Stimulated activated naive CD4-positive, alpha-beta T cell (primary cell): ENCODE results near the gene GOLGA6C.
"Not testable (repeated sequence)": the region's sequence is repeated elsewhere in the genome, so short reads cannot be mapped to it uniquely, and the experiment has no call there.

Experiments used
- DNase-seq, 6 experiments: peaks; one replicate each; lab custom pipeline; 2025; lab: John Stamatoyannopoulos, UW

GOLGA6C gene

DNA sequence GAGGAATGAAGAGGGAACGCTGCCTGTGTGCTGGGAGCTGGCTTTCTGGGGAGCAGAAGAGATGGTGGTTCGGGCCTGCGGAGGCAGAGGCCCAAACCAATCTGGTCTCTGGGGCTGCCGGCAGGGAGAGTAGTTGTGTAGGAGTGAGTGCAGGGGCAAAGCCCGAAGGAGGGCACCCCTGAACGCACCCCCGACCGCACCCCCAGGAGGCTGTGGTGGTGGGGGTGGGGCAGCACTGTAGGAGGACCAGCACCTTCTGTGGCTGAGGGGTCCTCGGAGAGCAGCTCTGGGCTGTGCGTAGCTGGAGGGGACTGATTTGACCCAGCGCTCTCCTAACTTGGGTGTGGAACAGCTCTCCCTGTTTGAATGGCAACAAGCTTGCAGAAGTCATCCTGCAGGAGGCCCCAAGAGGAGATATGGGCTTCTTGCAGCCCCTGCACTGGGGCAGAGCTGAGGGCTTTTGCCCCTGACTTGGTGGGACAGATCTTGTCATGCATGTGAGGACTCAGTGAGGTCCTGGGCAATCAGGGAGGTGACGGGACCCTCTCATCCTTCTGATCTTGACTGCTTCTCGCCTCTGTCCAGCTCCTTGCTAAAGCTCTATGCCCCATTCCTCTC lies 30.4 kb upstream of the GOLGA6C start:
- no peak for DNase-seq

DNA sequence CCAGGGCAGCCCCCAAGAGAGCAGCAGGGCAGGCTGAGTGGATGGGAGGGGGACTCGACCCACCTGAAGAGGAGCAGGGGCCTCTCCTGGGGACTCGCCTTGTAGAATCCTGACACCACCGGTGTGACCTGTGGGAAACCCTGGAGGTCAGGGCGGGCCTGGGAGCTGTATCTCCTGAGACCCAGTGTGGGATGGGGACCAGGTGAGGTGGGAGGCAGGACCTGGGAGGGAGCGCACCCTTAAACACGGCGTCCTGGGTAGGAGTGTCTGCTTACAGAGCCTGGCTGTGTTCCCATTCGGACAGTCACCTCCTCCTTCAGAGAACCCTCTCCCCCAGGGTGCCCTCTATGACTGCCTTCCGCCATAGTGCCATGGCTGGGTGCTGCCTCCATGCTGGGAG lies 29.3 kb upstream of the GOLGA6C start:
- no peak for DNase-seq

DNA sequence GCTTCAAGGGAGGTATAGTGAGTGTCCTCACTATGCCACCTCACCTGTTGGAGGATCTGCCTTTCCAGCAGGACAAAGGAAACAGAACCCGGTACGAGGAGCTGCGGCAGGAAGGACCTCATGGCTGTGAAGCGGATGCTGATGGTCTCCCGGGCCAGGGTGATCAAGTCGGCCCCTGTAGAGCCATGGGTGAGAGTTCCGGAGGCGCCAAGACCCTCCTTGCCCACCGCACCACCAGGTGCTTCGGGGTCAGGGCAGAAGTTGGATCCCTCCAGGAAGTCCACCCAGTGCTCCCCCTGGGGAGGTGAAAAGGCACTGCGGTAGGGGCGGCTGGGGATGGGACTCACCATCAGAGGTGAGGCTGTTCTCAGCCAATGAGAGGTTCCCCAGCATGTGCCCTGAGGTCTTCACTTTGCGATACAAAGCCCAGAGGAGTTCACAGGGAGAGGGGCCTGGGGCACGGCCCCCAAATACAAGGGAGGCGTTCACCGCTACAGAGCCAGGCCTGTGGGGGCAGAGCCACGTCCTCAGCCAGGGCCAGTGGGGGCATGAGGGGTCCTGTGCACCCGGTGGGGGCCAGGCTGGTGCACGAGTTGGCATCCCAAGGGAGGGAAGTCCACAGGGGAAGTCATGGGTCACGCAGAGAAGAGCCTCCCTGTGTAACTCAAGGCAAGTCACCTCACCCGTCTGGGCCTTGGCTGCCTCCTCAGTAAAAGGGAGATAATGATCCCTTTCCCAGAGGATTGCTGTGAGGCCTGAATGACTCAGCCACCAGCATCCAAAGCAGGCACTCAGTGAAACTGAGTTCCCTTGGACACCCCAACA lies 28.7 kb upstream of the GOLGA6C start:
- no peak for DNase-seq

DNA sequence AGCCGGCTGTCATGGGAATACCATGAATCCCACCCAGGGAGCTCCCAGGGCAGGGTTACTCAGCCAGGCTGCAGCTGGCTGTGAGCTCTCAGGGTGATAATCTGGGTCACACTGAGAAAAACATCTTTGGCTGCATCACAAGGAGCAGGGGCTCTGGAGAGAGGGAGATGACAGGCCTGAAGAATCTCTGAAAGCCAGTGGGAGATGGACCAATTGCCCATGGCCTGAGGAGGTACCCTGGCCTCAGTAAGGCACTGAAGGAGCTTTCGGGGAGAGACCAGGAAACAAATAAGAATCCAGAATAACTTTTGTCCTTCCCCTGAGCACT lies 28.2 kb upstream of the GOLGA6C start:
- DNase-seq, result no peak

DNA sequence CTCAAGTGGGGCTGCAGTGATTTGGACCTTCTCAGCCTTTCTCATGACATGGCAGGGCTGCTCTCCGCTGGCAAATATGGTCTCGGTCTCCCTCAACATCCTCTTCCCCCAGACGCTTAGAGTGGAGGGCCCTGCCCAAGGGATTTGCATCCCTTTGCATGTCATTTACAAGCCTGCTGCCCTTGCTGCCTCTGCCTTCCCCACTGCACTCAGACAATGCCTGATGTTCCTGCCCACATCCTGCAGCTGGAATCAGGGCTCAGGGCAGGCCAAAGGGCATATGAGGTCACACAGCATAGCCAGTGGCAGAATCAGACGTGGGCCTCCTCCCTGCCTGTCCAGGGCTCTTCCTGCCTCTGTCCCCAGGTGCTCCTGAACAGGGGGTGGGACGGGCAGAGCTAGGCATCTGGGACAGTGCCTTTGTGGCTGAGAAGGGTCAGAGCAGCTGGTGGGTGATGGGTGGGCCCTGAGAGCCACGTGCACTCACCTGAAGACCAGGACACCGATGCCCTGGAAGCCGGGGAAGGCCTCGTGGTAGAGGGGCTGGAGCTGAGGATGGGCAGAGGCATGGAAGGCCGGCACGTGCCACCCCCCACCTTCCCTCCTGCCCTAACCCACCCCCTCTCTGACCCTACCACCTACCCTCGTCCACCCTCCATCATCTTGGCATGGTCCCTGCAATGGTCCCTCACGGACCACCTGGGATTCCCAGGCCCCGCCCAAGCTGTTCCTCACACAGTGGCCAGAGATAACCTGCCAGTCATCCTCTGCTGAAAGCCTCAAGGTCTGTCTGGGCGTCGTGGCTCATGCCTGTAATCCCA lies 27.4 kb upstream of the GOLGA6C start:
- DNase-seq, result no peak

DNA sequence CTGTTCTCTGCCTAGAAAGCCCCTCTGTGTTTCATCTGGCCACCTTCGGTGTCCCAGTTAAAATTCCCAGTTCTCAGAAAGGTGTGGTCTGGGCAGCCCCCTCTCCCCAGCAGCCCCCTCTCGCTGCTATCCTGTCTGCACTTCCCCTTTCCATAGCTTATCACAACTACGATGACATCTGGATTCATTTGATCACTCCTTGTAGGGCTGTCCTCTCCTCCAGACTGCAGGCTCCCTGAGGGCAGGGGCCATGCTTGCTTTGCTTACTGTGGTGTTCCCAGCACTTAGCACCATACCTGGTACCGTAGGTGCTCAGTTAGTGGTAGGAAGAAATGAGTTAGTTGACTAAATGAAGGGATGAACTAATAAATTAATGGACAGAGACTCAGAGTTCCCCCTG lies 26.3 kb upstream of the GOLGA6C start:
- DNase-seq, result no peak

DNA sequence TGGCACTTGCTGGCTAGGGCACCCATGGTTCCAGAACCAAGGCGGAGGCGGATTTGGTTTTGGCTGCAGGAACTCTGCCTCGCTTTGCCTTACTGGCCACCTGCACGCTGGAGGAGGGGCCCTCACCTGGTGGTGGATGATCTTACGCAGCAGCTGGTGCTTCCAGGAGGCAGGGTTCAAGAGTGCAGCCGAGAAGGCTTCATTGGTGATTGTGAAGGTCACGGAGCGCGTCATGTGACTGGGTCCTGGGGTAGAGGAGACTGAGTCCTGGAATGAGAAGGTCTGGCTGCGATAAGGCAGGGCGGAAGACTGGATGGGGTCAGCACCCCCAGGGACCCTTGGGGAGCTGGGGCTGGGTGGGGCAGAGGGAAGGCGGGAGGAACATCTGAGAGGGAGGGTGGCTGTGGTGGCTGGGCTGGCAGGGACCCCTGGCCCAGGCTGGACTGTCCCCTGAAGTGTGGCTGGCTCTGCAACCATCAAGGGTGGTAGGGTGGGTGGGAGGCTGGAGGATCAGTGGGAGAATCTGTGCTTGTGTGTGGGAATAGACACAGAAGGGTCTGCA lies 25.8 kb upstream of the GOLGA6C start:
- DNase-seq, result no peak

DNA sequence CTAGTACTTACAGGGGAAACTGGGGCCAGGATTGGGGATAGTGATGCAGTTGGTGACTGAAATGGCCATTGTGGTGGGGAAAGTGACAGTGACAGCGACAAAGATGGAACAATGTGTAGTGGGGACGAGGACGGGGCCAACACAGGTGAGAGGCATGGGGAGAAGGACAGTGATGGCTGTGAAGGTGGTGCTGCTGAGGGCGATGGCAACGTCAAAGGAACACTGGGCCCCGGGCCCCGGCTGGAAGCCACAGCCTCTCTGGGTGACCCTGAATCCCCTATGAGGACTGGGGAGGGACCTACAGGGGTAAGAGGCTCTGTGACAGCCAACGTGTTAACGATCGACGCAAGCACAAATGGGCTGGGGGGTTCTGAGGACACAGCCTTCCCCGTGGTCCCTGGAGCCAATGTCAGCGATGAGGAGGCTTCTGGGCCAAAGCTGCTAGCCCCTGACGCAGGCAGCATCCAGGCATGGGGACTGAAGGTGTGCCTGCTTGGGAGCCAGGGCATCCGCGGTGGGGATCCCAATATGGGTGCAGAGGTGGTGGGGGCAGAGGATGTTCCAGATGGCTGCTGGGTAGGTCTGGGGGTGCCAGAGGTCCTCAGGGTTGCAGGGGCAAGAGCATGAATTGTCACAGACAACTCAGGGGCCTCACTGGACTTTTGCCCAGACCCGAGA lies 25.2 kb upstream of the GOLGA6C start:
- no peak for DNase-seq

DNA sequence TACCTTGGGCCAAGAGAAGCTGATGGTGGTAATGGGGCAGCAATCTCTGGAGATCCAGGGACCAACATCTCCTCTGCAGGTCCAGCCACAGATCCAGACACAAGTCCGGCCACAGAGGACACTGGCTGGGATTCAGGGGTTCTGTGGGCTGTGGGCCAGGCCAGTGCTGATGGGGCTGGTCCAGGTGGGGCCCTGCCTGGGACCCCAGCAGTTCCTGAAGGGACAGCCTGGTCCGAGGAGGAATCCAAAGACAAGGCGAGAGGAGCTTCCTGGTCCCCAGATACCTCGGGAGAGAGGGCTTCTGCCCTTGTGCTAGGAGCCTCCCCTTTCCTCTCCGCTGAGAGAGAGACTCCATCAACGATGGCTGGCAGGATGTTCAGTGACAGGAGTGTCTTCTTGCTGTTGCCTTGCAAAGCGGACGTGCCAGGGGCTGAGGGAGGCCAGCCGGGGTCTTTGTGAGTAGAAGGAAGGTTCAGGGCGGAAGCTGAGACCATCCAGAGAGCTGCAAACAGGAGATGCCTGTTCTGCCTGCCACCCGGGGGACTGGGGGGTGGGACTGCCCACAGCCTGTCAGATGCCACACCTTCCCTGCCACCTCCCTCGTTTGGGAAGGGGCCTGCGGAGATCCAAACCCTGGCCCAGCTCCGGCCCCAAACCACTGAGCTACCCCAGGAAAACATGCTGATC lies 24.5 kb upstream of the GOLGA6C start:
- no peak for DNase-seq

DNA sequence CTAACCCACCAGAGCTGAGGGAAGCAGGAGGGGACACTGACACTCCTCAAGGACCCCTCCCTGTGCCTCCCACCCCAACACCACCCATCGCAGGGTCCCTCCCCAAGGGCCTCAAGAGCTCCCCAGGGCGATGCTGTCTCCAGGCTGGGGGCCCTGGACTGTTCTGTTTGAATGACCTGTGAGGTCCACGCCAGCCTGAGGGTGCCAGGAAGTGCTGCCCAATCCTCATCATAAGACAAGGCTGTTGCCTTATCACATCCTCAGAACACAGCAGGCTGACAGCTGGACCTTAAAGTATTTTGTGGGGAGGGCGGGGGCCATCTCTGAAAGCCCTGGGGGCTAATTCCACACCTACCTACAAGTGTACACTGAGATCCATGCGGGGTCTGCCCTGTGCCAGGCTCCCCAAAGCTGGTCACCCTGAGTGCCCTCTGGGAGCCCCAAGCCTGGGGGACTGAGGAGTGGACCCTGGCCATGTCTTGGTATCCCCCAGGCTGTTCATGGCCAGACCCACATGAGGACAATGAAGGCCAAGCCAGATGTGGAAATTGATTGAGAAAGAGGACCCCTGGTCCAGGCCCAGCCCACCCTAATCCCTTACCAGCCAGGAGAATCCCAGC lies 23.8 kb upstream of the GOLGA6C start:
- no peak for DNase-seq

DNA sequence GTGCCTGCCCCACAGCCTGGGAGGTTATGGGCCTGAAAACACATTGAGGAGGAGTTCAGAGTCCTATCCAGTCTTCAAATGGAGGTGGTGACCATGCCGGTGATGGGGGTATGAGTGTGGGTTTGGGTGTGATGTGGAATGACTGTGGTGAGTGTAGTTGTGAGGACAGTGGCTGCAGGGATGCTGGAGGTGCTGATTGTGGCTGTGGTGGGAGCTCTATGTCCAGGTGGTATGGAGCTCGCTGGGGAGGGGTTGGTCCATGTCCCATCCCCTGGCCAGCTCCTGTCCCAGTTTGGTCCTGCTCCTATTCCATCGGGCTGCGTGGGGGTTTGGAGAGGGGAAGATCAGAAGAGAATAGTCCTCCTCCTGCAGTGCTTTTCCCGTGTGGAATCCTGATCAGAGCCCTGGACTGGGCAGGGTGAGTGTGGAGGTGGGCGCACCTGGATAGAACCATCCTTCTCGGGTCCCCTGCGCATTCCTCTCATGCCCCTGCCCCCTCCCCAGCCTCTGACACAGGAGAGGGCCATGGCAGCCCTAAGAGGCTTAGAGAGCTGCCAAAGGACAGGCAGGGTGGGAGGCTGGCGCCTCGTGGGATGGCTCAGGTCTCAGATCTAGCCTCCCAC lies 23.0 kb upstream of the GOLGA6C start:
- DNase-seq, result no peak

DNA sequence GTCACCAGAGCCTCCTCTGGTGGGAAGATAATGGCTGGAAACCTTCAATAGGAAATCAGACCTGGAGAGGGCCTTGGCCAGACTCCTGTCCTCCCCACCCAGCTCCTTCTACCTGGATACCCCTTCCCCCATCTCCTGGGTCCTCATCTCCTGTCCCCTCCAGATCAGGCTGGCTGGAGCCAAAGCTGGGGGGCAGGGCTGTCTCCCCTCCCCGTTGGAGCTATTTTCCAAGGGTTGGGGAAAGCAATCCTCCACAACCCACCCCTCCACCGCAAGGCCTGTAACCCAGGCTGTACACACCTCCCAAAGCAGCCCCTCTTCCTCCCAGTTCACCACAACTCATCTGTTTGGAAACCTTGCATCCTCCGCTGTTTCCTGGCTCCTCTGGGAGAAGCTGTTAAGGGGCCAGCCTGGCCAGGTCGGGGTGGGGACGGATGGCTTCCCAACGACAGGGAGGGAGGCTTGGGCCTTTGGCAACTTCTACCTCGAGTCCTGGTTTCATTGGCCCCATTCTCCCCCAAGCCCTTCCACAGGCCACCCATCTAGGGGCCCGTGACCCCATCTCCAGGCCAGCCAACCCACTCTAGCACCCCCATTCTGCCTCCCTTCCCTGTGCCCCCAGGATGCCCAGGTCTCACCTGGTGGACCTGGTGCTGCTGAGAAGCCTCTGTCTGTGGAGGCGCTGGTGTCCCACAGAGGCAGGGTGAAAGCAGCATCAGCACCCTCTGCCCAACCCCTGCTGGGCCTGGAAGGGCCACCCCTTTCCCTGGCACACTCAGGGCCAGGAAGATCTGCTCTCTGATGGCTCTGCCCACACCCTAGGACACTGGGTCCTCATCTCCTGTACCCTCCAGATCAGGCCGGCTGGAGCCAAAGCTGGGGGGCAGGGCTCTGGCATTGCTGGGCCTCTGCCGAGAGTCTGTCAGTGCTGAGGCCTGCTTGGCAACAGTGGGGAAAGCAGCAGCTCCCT lies 22.1 kb upstream of the GOLGA6C start:
- no peak for DNase-seq

DNA sequence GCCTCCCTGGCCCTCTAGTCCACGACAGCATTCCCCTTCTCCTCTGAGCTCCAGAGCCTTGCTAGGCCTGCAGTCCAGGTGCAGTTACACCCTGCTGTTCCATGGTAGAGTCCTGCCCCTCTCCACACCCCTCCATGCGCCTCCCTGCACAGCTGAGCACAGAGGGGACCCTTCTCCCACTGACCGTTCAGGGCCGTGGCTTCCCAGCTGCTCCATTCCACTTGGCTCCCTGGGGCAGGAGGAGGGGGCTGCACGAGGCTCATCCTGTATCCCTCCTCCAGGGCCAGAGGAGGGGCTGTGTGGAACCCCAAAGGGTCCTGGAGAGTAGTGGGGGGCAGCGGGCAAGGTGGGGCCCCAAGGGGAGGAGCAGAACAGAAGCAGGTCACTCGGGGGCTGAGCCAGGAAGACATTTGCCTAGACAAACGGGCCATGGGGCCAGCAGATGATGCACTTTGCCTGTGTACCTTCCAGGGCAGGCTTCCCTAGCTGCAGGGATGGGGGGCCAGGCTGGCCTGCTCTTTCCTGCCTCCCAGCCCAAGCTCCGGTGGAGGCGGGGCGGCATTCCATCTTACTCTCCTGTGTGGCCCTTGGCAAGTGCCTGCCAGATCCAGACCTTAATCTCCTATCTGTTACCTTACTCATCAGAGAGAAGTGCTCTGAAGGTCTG lies 20.7 kb upstream of the GOLGA6C start:
- no peak for DNase-seq

DNA sequence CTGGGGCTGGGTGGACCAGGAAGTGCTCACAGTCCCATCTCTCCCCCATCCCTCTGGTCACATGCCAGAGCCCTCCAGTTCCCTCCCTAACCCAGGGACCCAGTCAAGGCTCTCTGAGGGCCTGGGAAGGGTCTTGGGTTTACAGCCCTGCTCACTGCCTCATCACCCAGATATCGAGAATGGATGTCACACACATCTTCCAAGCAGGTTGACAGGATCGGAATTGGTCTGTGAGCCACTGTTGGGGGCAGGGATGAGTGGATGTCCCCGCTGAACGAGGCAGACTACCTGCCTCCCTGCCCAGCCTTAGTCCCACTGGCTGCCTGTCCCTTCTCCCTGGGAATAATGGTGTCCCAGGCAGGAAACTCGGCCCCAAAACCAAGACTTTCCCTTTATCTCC lies 20.0 kb upstream of the GOLGA6C start:
- DNase-seq, result no peak

DNA sequence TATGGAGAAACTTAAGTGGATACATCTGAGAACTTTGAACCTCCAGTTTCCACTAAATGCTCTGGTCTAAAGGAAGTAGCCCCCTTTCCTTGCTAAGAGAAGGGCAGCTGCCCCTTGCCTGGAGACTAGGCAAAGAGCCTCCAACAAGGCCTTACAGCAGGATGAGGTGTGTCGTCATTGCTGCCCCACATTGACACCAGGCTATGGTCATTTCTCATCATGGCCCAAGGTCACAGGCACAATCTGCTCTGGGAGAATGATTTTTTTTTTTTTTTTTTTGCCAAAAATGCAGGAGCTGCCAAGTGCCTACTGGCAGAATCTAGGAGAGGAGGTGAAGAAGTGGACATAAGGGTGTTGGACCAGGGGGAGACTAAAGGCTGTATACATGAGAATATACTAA lies 12.4 kb upstream of the GOLGA6C start:
- not testable (repeated sequence) for DNase-seq

DNA sequence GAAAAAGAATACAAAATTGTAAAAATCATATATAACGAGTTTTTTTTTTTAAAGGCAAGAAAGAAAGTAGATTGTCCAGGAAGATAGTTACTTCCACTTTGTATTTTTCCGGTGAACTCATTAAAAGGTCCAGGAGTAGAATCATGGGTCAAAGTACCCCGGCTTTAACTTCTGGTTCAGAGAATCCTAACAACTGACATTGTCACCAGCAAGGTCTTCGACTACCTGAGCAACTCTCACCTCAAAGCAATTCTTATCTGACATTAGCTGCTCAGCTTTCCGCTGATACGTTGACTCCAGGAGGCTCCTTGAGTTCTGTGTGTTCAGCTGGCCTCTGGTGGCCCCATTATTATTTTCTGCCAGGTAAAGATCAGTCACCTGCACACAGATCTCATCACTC lies 9.1 kb upstream of the GOLGA6C start:
- not testable (repeated sequence) for DNase-seq

DNA sequence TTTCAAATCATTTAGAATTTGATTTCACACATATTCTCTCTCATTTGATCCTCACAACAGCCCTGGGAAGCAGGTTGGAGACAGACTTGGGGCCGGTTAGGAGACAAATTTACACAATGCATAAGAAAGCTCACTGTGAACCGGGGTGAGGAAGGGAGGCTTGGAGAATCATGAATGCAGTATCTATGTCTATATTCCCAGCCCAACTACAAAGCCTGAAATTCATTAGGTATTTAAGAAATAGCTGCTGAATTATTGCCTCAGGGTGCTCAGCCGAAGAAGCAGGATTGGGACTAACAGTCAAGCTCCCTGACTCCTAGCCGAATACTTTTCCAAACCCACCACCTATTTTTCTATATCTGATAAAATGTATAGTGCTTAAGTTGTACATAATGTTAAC lies 8.4 kb upstream of the GOLGA6C start:
- DNase-seq, result no peak

DNA sequence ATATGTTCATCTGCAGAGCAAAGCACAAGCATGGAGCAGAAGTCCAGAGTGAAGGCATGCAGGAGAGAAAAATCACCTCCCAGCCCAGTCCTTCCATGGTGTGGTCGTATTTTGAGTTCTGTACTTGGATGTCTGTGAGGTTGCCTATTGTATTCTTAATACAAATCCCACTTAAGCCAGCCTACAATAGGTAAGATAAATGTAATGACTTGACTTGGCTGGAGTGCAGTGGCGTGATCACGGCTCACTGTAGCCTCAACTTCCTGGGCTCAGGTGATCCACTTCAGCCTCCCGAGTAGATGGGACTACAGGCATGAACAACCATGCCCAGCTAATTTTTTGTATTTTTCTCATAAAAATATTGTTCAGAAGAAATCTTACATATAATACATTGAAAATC lies 6.8 kb upstream of the GOLGA6C start:
- not testable (repeated sequence) for DNase-seq

DNA sequence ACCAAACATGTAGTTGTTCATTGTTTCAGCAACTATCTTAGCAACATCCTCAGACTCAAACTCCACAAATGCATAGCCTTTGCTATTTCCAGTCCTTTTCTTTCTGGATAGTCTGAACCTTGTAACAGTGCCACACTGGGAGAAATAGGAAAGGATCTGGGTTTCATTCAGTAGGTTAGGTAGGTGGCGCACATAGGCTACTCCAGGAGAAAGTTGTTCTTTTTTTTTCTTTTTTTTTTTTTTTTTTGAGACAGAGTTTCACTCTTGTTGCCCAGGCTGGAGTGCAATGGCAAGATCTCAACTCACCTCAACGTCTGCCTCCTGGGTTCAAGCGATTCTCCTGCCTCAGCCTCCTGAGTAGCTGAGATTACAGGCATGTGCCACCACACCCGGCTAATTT lies 5.8 kb upstream of the GOLGA6C start:
- not testable (repeated sequence) for DNase-seq
